DOHH2 (cell line): ENCODE results near the gene CZIB.

Experiments
- H3F3A ChIP-seq: fragments of 200-600 bp; sonication (generic), shearing (Covaris generic); 2 replicates; pipeline ENCODE4 v1.6.0; 2016; ENCODE audit warnings: antibody characterized with exemption, mild to moderate bottlenecking; ENCODE audit not compliant: control insufficient read depth, insufficient read depth
- H3K27ac ChIP-seq: fragments of 200-600 bp; sonication (generic); 2 replicates; pipeline ENCODE4 v1.5.1; 2014; ENCODE audit warnings: low read depth, mild to moderate bottlenecking, low read length, moderate library complexity
- H3K27me3 ChIP-seq: fragments of 200-600 bp; sonication (generic); 2 replicates; pipeline ENCODE4 v1.6.1; 2014; ENCODE audit warnings: mild to moderate bottlenecking, low read length, mixed read lengths; ENCODE audit not compliant: control insufficient read depth
- H3K36me3 ChIP-seq: fragments of 200-600 bp; sonication (generic); 2 replicates; pipeline ENCODE4 v1.6.1; 2014; ENCODE audit warnings: mild to moderate bottlenecking, low read length, moderate library complexity, mixed read lengths; ENCODE audit not compliant: control insufficient read depth
- H3K4me1 ChIP-seq: fragments of 200-600 bp; sonication (generic); 2 replicates; pipeline ENCODE4 v1.6.1; 2014; ENCODE audit warnings: mild to moderate bottlenecking, low read length, mixed read lengths; ENCODE audit not compliant: control insufficient read depth
- H3K4me2 ChIP-seq: fragments of 200-600 bp; sonication (generic); 2 replicates; pipeline ENCODE4 v1.6.0; 2014; ENCODE audit warnings: mild to moderate bottlenecking, low read length, moderate library complexity
- H3K4me3 ChIP-seq: fragments of 200-600 bp; sonication (generic); 2 replicates; pipeline ENCODE4 v1.5.1; 2014; ENCODE audit warnings: mild to moderate bottlenecking, low read length, mixed read lengths
- H3K79me2 ChIP-seq: fragments of 200-600 bp; sonication (generic); 2 replicates; pipeline ENCODE4 v1.6.1; 2014; ENCODE audit warnings: mild to moderate bottlenecking, low read length, mixed read lengths; ENCODE audit not compliant: control insufficient read depth
- H3K9me2 ChIP-seq: fragments of 200-600 bp; sonication (generic); replicated peaks from 2 replicates; pipeline ENCODE4 v1.6.1; 2014; ENCODE audit warnings: mild to moderate bottlenecking, low read length, mixed read lengths; ENCODE audit not compliant: control insufficient read depth
- H3K9me3 ChIP-seq: fragments of 200-600 bp; sonication (generic); 2 replicates; pipeline ENCODE4 v1.6.1; 2014; ENCODE audit warnings: antibody characterized with exemption, low read length, mixed read lengths; ENCODE audit not compliant: control insufficient read depth, insufficient read depth
- H4K20me1 ChIP-seq: fragments of 200-600 bp; sonication (generic); 2 replicates; pipeline ENCODE4 v1.6.0; 2014; ENCODE audit warnings: low read depth, mild to moderate bottlenecking, antibody characterized with exemption, low read length, moderate library complexity; ENCODE audit not compliant: control insufficient read depth, insufficient read depth
- EZH2phosphoT487 ChIP-seq: fragments of 200-600 bp; sonication (generic); IDR thresholded peaks from 2 replicates; pipeline ENCODE4 v1.6.1; 2017; ENCODE audit warnings: borderline replicate concordance, mild to moderate bottlenecking, antibody characterized with exemption, low read length, moderate library complexity, mixed read lengths
- TF ChIP-seq, protein P1 (sequence below): fragments of 200-600 bp; sonication (generic); IDR thresholded peaks from one replicate; pipeline ENCODE4 v1.5.1; 2014; ENCODE audit warnings: antibody characterized with exemption, mild to moderate bottlenecking, low read depth, low read length; ENCODE audit not compliant: poor library complexity, severe bottlenecking

The CZIB gene

DNA sequence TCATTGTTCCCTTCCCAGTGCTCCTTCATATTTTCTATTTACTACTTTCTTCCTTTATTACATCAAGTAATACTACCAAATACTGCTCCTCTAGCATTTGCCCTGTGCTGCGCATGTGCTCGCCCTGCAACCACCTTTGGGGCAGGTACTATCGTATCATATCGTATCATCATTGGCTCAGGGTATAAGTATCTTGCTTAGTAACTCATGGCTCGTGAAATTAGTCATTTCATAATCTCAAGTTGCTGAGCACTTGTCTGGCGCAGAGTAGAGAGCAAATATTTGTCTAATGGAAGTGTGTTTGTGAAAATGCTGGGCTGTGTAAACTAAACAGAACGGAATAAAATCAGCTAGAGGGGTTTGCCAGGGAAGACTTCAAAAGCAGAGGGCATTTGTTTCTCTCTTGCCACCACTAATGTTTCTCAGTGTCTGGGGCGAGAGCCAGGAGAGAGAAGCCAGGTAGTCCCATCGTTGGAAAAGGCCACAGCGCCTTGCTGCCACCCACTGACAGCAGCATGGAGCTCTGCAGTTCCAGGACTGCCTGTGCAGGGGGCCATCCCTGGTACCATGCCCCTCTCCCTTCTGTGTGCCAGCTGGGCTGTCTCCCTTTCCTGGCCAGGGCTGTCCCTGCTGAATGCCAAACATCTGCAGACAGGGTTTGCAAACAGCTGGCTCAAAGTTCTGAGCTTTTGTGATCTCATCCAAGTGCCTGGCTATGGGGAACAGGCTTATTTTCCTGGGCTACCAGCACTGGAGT lies 43.8 kb downstream of the CZIB start:
- no peak for TF ChIP-seq EZH2phosphoT487
- TF ChIP-seq, protein P1, sequence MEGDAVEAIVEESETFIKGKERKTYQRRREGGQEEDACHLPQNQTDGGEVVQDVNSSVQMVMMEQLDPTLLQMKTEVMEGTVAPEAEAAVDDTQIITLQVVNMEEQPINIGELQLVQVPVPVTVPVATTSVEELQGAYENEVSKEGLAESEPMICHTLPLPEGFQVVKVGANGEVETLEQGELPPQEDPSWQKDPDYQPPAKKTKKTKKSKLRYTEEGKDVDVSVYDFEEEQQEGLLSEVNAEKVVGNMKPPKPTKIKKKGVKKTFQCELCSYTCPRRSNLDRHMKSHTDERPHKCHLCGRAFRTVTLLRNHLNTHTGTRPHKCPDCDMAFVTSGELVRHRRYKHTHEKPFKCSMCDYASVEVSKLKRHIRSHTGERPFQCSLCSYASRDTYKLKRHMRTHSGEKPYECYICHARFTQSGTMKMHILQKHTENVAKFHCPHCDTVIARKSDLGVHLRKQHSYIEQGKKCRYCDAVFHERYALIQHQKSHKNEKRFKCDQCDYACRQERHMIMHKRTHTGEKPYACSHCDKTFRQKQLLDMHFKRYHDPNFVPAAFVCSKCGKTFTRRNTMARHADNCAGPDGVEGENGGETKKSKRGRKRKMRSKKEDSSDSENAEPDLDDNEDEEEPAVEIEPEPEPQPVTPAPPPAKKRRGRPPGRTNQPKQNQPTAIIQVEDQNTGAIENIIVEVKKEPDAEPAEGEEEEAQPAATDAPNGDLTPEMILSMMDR: no peak
- H3K79me2 ChIP-seq: no peaks in the 10 kb centered on the region
- H3K27ac ChIP-seq: no peak overlapping the region
- H4K20me1 ChIP-seq: no peaks in the 10 kb centered on the region
- H3K9me3 ChIP-seq: no peaks in the 10 kb centered on the region
- no peaks in the 10 kb centered on the region for H3K36me3 ChIP-seq
- no peak overlapping the region for H3K4me2 ChIP-seq
- H3F3A ChIP-seq: no peaks in the 10 kb centered on the region
- H3K27me3 ChIP-seq: peaks cover 41% of the 10 kb centered on the region
- no peak overlapping the region for H3K4me3 ChIP-seq
- H3K4me1 ChIP-seq: peaks cover 13% of the 10 kb centered on the region
- H3K9me2 ChIP-seq: no peaks in the 10 kb centered on the region

DNA sequence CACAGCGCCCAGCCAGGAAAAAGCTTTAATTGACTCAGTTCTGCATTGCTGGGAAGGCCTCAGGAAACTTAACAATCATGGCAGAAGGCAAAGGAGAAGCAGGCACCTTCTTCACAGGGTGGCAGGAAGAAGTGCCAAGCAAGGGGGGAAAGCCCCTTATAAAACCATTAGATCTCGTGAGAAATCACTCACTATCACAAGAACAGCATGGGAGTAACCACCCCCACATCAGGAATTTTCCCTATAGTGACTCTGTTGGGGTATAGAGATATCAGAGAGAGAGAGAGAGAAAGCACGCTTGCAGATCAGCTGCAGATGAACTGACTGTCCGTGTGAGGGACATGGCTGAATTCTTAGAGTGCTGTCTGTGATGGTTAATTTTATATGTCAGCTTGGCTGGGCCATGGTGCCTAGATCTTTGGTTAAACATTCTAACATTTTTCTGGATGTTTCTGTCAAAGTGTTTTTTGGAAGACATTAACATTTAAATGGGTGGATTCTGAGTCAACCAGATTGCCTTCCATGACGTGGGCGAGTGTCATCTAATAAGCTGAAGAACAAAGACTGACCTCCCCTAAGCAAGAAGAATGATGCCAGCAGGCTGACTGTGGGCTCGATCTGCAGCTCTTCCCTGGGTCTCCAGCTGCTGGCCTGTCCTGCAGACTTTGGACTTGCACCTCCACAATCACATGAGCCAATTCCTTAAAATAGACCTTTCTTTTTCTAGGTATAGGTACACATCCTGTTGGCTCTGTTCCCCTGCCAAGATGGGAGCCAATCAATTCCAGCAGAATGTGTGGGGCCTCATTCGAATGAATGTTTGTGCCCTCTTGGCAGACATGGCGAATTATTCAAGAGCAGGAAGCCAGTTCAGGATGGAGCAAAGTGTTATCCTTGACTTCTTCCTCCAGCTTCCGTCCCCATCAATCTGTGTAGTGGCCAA lies 45.2 kb downstream of the CZIB start:
- H3K36me3 ChIP-seq: no peaks in the 10 kb centered on the region

DNA sequence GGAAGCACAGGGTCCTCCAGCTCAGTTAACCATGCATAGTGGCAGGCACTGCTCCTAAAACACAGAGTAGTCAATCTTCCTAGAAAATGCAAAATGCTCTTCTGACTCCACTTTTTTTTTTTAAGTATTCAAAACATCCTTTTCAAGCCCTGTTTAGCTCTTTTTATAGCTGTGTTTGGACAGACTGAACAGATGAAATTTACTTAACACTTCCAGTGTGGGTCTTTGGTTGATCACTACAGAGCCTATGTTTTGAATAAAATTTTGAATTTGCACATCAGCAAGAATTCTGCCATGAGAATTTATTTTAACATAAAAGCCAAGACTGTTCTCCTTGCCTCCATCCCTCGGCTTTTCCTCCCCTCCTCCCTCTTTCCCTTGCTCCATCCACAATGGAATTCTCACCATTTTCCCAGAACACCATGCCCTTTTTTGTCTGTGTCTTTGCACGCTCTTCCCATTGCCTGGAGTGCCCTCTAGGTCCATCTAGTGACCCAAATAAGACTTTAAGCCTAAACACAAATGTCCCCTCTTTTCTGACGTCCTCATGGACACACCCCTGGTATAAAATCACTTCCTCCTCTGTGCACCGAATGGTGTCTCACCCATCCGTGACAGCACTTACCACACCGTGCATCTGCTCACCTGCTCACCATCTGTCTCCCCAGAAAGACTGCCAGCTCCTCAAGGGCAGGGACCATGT lies 47.9 kb downstream of the CZIB start:
- Histone ChIP-seq H3K36me3 (no peaks in the 10 kb centered on the region), H3K27me3 (peaks cover 17% of the 10 kb centered on the region), H4K20me1 (no peaks in the 10 kb centered on the region), H3K4me1 (peaks cover 13% of the 10 kb centered on the region), H3K9me2 (no peaks in the 10 kb centered on the region), H3K79me2 (no peaks in the 10 kb centered on the region), H3K4me2 (peak overlapping the region; percentile 39), H3K9me3 (no peaks in the 10 kb centered on the region), H3F3A (no peaks in the 10 kb centered on the region), H3K4me3 (no peak overlapping the region), H3K27ac (no peak overlapping the region)
- TF ChIP-seq, protein P1: no peak
- no peak for TF ChIP-seq EZH2phosphoT487

More for the DNA sequence above, 45.2 kb downstream of the CZIB start:
- Histone ChIP-seq H3K27me3 (peaks cover 34% of the 10 kb centered on the region), H3K79me2 (no peaks in the 10 kb centered on the region), H3K9me2 (no peaks in the 10 kb centered on the region), H3K4me1 (peaks cover 13% of the 10 kb centered on the region), H3K27ac (no peak overlapping the region), H3K4me3 (no peak overlapping the region), H4K20me1 (no peaks in the 10 kb centered on the region), H3K4me2 (no peak overlapping the region), H3K9me3 (no peaks in the 10 kb centered on the region), H3F3A (no peaks in the 10 kb centered on the region)
- no peak for TF ChIP-seq EZH2phosphoT487
- TF ChIP-seq, protein P1: no peak
